GM10266 (cell line): Measurements from ENCODE around the gene FGF10.
A peak's percentile ranks its signal among the peaks of the same experiment; 100 is the strongest.

Experiments
- DNase-seq: peaks from one replicate; pipeline ENCODE4 v3.0.0; 2012; ENCODE audit errors: extremely low spot score
- CTCF ChIP-seq: IDR thresholded peaks from 2 replicates; pipeline ENCODE4 v1.5.1; 2012; ENCODE audit warnings: mild to moderate bottlenecking, low read depth; ENCODE audit not compliant: control insufficient read depth, insufficient read depth; ENCODE audit errors: missing control alignments

Gene FGF10

DNA sequence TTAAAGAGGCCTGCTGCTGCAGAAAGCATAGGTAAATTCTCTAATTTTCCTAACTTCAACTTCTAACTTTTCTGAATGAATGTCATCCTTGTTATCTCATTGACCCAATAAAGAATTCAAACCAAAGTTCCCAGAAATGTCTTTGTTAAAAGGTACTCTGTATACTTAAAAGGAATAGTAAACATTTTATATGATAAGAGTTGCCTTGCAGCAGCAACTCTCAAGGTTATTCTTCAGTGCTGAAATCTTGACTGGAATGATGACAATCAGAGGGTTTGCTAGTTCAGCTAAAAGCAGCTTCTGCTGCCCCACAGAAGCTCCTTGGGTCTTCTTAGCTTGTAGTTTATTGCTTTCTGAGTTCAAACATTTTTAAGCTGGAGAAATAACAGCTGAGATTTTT is 28.3 kb downstream of the FGF10 start:
- no peak for TF ChIP-seq CTCF
- no peak for DNase-seq

- DNase-seq, result no peak
- no peak for TF ChIP-seq CTCF
These were observed 30.8 kb downstream of the FGF10 start for GRCh38 chr5:44358421-44358820.

DNA sequence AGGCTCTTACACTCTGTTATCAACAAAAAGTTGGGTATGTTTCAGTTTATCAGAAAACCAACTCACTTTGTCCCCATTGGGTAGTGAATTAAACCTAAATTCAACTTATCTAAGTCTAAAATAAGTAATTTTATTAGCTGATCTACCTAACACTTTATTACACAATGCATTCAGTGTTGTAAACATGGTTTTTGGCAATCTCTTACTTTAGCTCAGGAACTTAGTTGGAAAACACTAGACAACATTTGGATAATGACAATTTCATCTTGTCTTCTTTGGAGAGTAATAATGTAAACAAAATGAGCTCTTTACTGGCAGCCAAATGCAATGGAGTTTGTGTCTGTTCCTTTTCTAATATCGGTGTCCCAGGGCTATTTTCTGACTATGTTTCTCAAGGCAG is 33.0 kb downstream of the FGF10 start:
- TF ChIP-seq CTCF, result no peak
- no peak for DNase-seq

GRCh38 chr5:44345871-44346270 is 43.3 kb downstream of the FGF10 start:
- DNase-seq, result no peak
- no peak for TF ChIP-seq CTCF

DNA sequence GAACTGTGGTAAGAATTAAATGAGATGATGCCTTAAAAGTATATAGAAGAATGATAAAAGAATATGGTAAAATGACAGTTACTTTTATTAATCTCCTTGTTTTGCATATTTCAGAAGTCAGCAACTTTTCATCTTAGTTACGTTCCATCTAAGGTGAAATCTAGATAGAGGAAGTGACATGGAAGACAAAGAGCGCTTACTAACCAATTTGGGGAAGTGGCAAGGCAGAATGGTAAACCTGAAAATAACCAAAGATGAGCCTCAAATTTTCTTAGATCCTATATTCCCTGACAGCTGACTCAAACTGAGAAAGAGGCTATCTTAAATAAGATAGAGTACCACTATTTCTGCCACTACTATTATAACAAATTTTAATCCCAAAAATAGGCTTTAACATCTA is 52.5 kb downstream of the FGF10 start:
- no peak for DNase-seq
- no peak for TF ChIP-seq CTCF

GRCh38 chr5:44334622-44335021 is 54.6 kb downstream of the FGF10 start:
- no peak for DNase-seq
- no peak for TF ChIP-seq CTCF

- no peak for DNase-seq
- TF ChIP-seq CTCF, result peak; percentile 56
These were observed 56.8 kb downstream of the FGF10 start for GRCh38 chr5:44332285-44332971.
